IPS DF 6.9 (cell line): ENCODE results near the gene ADCY4.

ENCODE experiments used
- DNase-seq: peaks from one replicate; pipeline ENCODE4 v3.0.0-alpha.2; 2013; ENCODE audit warnings: low read depth, low spot score
- H3K27ac ChIP-seq: one replicate; pipeline ENCODE4 v1.5.1; 2013; ENCODE audit warnings: low read length, control low read depth
- H3K27me3 ChIP-seq: 2 replicates; pipeline ENCODE4 v1.6.1; 2013; ENCODE audit warnings: mild to moderate bottlenecking, low read length; ENCODE audit not compliant: control insufficient read depth, insufficient read depth
- H3K36me3 ChIP-seq: 2 replicates; pipeline ENCODE4 v1.6.1; 2013; ENCODE audit warnings: low read length; ENCODE audit not compliant: control insufficient read depth, insufficient read depth
- H3K4me1 ChIP-seq: 2 replicates; pipeline ENCODE4 v1.6.1; 2013; ENCODE audit warnings: low read length; ENCODE audit not compliant: control insufficient read depth, insufficient read depth
- H3K4me3 ChIP-seq: 2 replicates; pipeline ENCODE4 v1.5.1; 2013; ENCODE audit warnings: mild to moderate bottlenecking, low read length
- H3K9me3 ChIP-seq: 2 replicates; pipeline ENCODE4 v1.6.1; 2013; ENCODE audit warnings: low read length, inconsistent platforms; ENCODE audit not compliant: control insufficient read depth, insufficient read depth
- WGBS: extraction: QIAGEN DNeasy Blood & Tissue Kit; methylation state at CpG from one replicate; pipeline ENCODE4 v1.1.7; 2013; ENCODE audit warnings: mixed read lengths, missing lambda C conversion rate; ENCODE audit not compliant: insufficient read length, insufficient coverage; 5-methylcytosine and 5-hydroxymethylcytosine counted together

ADCY4 gene

GRCh38 chr14:24334431-24335291 is at the start of gene ADCY4:
Gene ADCY4 (minus strand): TSS chr14:24335071. CDS start chr14:24334652, 419 bp downstream.
- no peak for DNase-seq
- H3K27ac ChIP-seq = no peak within 1 kb of the TSS
- H3K27me3 ChIP-seq = peaks cover 62% of the 10 kb centered on the region
- peaks cover 3% of the 10 kb centered on the region for H3K4me1 ChIP-seq
- no CpG with 5 or more reads among the region's 65 CpGs for WGBS
- H3K9me3 ChIP-seq = no peaks in the 10 kb centered on the region
- H3K4me3 ChIP-seq = peak within 1 kb of the TSS; percentile 66
- H3K36me3 ChIP-seq = no peaks in the 10 kb centered on the region

- Histone ChIP-seq H3K4me3 (no peak overlapping the region), H3K27me3 (no peaks in the 10 kb centered on the region), H3K4me1 (no peaks in the 10 kb centered on the region; the same call in none of the 2 replicates), H3K36me3 (no peaks in the 10 kb centered on the region), H3K27ac (no peak overlapping the region), H3K9me3 (no peaks in the 10 kb centered on the region)
- DNase-seq = no peak
- WGBS = 100% methylated on average over 1 of the region's 4 CpGs
Observed at GRCh38 chr14:24384169-24384568, 49.3 kb upstream of the ADCY4 start.

- no peaks in the 10 kb centered on the region for H3K27me3 ChIP-seq
- H3K4me1 ChIP-seq = peaks cover 1% of the 10 kb centered on the region
- no peak overlapping the region for H3K4me3 ChIP-seq
- no CpG with 5 or more reads among the region's 4 CpGs for WGBS
- H3K9me3 ChIP-seq = no peaks in the 10 kb centered on the region
- no peak for DNase-seq
- no peaks in the 10 kb centered on the region for H3K36me3 ChIP-seq
- H3K27ac ChIP-seq = no peak overlapping the region
Observed at GRCh38 chr14:24382064-24382371, 47.1 kb upstream of the ADCY4 start.

GRCh38 chr14:24381363-24382063 is 46.6 kb upstream of the ADCY4 start:
- Histone ChIP-seq H3K27ac (no peak overlapping the region), H3K36me3 (no peaks in the 10 kb centered on the region), H3K4me3 (no peak overlapping the region), H3K27me3 (no peaks in the 10 kb centered on the region), H3K4me1 (peaks cover 3% of the 10 kb centered on the region), H3K9me3 (no peaks in the 10 kb centered on the region)
- WGBS = no CpG with 5 or more reads among the region's 8 CpGs
- no peak for DNase-seq

- Histone ChIP-seq H3K4me3 (no peak overlapping the region), H3K27me3 (no peaks in the 10 kb centered on the region), H3K9me3 (no peaks in the 10 kb centered on the region), H3K27ac (no peak overlapping the region), H3K4me1 (peaks cover 3% of the 10 kb centered on the region), H3K36me3 (no peaks in the 10 kb centered on the region)
- no peak for DNase-seq
- WGBS = no CpG with 5 or more reads among the region's 15 CpGs
Observed at GRCh38 chr14:24379907-24380730, 45.2 kb upstream of the ADCY4 start.

- Histone ChIP-seq H3K9me3 (no peaks in the 10 kb centered on the region), H3K4me3 (no peak overlapping the region), H3K36me3 (no peaks in the 10 kb centered on the region), H3K27ac (no peak overlapping the region), H3K4me1 (peaks cover 3% of the 10 kb centered on the region), H3K27me3 (no peaks in the 10 kb centered on the region)
- WGBS = no CpG with 5 or more reads among the region's 7 CpGs
- no peak for DNase-seq
Observed at GRCh38 chr14:24378981-24379906, 44.4 kb upstream of the ADCY4 start.

GRCh38 chr14:24378327-24378726 is 43.5 kb upstream of the ADCY4 start:
- DNase-seq = no peak
- H3K4me1 ChIP-seq = peaks cover 3% of the 10 kb centered on the region
- no CpG with 5 or more reads among the region's 3 CpGs for WGBS
- H3K27ac ChIP-seq = no peak overlapping the region
- H3K27me3 ChIP-seq = no peaks in the 10 kb centered on the region
- H3K4me3 ChIP-seq = no peak overlapping the region
- H3K9me3 ChIP-seq = no peaks in the 10 kb centered on the region
- H3K36me3 ChIP-seq = peaks cover 2% of the 10 kb centered on the region; the same call in 1 of the 2 replicates

- Histone ChIP-seq H3K36me3 (peaks cover 5% of the 10 kb centered on the region; the same call in 1 of the 2 replicates), H3K9me3 (no peaks in the 10 kb centered on the region), H3K27me3 (no peaks in the 10 kb centered on the region), H3K27ac (no peak overlapping the region), H3K4me1 (peaks cover 3% of the 10 kb centered on the region), H3K4me3 (no peak overlapping the region)
- no peak for DNase-seq
- WGBS = no CpG with 5 or more reads among the region's 2 CpGs
Observed at GRCh38 chr14:24377657-24378056, 42.8 kb upstream of the ADCY4 start.

GRCh38 chr14:24377126-24377525 is 42.3 kb upstream of the ADCY4 start:
- Histone ChIP-seq H3K36me3 (peaks cover 5% of the 10 kb centered on the region; the same call in 1 of the 2 replicates), H3K27ac (no peak overlapping the region), H3K9me3 (no peaks in the 10 kb centered on the region), H3K27me3 (no peaks in the 10 kb centered on the region), H3K4me3 (no peak overlapping the region), H3K4me1 (peaks cover 3% of the 10 kb centered on the region)
- no peak for DNase-seq
- no CpG with 5 or more reads among the region's 7 CpGs for WGBS
